HG03469 (cell line): ENCODE data around the gene COX10.
"Not testable (repeated sequence)": the region's sequence is repeated elsewhere in the genome, so short reads cannot be mapped to it uniquely, and the experiment has no call there.

Experiments used
- ATAC-seq: cut with Tn5 transposase; IDR thresholded peaks from one replicate; pipeline ENCODE4 v1.9.1; 2021; ENCODE audit warnings: mild to moderate bottlenecking, moderate library complexity, moderate number of reproducible peaks; ENCODE audit not compliant: unreplicated experiment

COX10 gene

GRCh38 chr17:14118951-14119350 is 49.6 kb downstream of the COX10 start:
- no peak for ATAC-seq

GRCh38 chr17:14119546-14119945 is 50.2 kb downstream of the COX10 start:
- no peak for ATAC-seq

GRCh38 chr17:14121952-14122351 is 52.6 kb downstream of the COX10 start:
- no peak for ATAC-seq

- ATAC-seq, result no peak
These were observed 54.4 kb downstream of the COX10 start for GRCh38 chr17:14123619-14124278.

- no peak for ATAC-seq
These were observed 55.5 kb downstream of the COX10 start for GRCh38 chr17:14124854-14125253.

- no peak for ATAC-seq
These were observed 56.3 kb downstream of the COX10 start for GRCh38 chr17:14125518-14126137.

GRCh38 chr17:14133104-14133503 is 63.8 kb downstream of the COX10 start:
- ATAC-seq, result no peak

GRCh38 chr17:14134456-14134855 is 65.2 kb downstream of the COX10 start:
- no peak for ATAC-seq

GRCh38 chr17:14135906-14136590 is 66.7 kb downstream of the COX10 start:
- ATAC-seq, result no peak

GRCh38 chr17:14138649-14139048 is 69.3 kb downstream of the COX10 start:
- ATAC-seq, result no peak

- ATAC-seq, result no peak
These were observed 74.4 kb downstream of the COX10 start for GRCh38 chr17:14143688-14144087.

GRCh38 chr17:14144508-14144907 is 75.2 kb downstream of the COX10 start:
- ATAC-seq, result no peak

GRCh38 chr17:14149751-14150150 is 80.4 kb downstream of the COX10 start:
- ATAC-seq, result no peak

- no peak for ATAC-seq
These were observed 81.3 kb downstream of the COX10 start for GRCh38 chr17:14150619-14151018.

GRCh38 chr17:14152721-14153120 is 83.4 kb downstream of the COX10 start:
- ATAC-seq, result no peak

GRCh38 chr17:14153374-14153773 is 84.1 kb downstream of the COX10 start:
- ATAC-seq, result no peak

- ATAC-seq, result no peak
These were observed 87.4 kb downstream of the COX10 start for GRCh38 chr17:14156689-14157088.

- no peak for ATAC-seq
These were observed 88.5 kb downstream of the COX10 start for GRCh38 chr17:14157822-14158221.

GRCh38 chr17:14158707-14159106 is 89.4 kb downstream of the COX10 start:
- ATAC-seq, result no peak

GRCh38 chr17:14161419-14161818 is 92.1 kb downstream of the COX10 start:
- no peak for ATAC-seq

- ATAC-seq, result no peak
These were observed 96.3 kb downstream of the COX10 start for GRCh38 chr17:14165616-14166015.

GRCh38 chr17:14167831-14168230 is 98.5 kb downstream of the COX10 start:
- not testable (repeated sequence) for ATAC-seq
